SK-N-SH treated with all-trans-retinoic acid at 6 μM for 48 hours (cell line): Measurements from ENCODE around the gene ASCL5.

Experiments used
- CSDC2 ChIP-seq: fragments of 250-450 bp; sonication (Bioruptor Pico); IDR thresholded peaks from 2 replicates; pipeline ENCODE4 v1.5.0; 2020; ENCODE audit warnings: mild to moderate bottlenecking, moderate library complexity
- TCF4 ChIP-seq: fragments of 250-450 bp; sonication (Bioruptor Pico); IDR thresholded peaks from 2 replicates; pipeline ENCODE4 v1.8.0; 2021; ENCODE audit warnings: mild to moderate bottlenecking, moderate library complexity, borderline replicate concordance
- ZC3H10 ChIP-seq: fragments of 250-450 bp; sonication (Bioruptor Pico); IDR thresholded peaks from 2 replicates; pipeline ENCODE4 v1.5.1; 2021; ENCODE audit warnings: mild to moderate bottlenecking, moderate library complexity
- ZFP30 ChIP-seq: fragments of 450-650 bp; formaldehyde crosslinking; IDR thresholded peaks from 2 replicates; pipeline ENCODE4 v1.5.0; 2022; ENCODE audit warnings: mild to moderate bottlenecking, moderate library complexity
- TF ChIP-seq, protein P1 (sequence below): fragments of 250-450 bp; sonication (Bioruptor Pico); IDR thresholded peaks from 2 replicates; pipeline ENCODE4 v1.8.0; 2020; ENCODE audit warnings: mild to moderate bottlenecking, moderate library complexity, borderline replicate concordance
- TF ChIP-seq, protein P2 (sequence below): fragments of 250-450 bp; sonication (Bioruptor Pico); IDR thresholded peaks from 2 replicates; pipeline ENCODE4 v1.8.0; 2021; ENCODE audit warnings: low read depth, mild to moderate bottlenecking, moderate library complexity, borderline replicate concordance

- no peak for TF ChIP-seq ZFP30 (CRISPR knock-in tag)
- TF ChIP-seq, protein P1, sequence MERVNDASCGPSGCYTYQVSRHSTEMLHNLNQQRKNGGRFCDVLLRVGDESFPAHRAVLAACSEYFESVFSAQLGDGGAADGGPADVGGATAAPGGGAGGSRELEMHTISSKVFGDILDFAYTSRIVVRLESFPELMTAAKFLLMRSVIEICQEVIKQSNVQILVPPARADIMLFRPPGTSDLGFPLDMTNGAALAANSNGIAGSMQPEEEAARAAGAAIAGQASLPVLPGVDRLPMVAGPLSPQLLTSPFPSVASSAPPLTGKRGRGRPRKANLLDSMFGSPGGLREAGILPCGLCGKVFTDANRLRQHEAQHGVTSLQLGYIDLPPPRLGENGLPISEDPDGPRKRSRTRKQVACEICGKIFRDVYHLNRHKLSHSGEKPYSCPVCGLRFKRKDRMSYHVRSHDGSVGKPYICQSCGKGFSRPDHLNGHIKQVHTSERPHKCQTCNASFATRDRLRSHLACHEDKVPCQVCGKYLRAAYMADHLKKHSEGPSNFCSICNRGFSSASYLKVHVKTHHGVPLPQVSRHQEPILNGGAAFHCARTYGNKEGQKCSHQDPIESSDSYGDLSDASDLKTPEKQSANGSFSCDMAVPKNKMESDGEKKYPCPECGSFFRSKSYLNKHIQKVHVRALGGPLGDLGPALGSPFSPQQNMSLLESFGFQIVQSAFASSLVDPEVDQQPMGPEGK: no peak
- no peak for TF ChIP-seq ZC3H10 (CRISPR knock-in tag)
- TF ChIP-seq CSDC2: no peak
- TF ChIP-seq TCF4 (CRISPR knock-in tag): no peak
- TF ChIP-seq, protein P2, sequence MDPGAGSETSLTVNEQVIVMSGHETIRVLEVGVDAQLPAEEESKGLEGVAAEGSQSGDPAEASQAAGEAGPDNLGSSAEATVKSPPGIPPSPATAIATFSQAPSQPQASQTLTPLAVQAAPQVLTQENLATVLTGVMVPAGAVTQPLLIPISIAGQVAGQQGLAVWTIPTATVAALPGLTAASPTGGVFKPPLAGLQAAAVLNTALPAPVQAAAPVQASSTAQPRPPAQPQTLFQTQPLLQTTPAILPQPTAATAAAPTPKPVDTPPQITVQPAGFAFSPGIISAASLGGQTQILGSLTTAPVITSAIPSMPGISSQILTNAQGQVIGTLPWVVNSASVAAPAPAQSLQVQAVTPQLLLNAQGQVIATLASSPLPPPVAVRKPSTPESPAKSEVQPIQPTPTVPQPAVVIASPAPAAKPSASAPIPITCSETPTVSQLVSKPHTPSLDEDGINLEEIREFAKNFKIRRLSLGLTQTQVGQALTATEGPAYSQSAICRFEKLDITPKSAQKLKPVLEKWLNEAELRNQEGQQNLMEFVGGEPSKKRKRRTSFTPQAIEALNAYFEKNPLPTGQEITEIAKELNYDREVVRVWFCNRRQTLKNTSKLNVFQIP (CRISPR knock-in tag): no peak
Measured at GRCh38 chr1:201142011-201142848, 15.2 kb upstream of the ASCL5 start.
